Measurements from ENCODE around the gene CADM3. TPM values are rescaled to one million over a fixed set of nuclear protein-coding genes. Genes with fewer than 3 reads are reported as not detected.

The CADM3 gene
- total RNA-seq, 1 experiment from 2014 or later, result 0.28 TPM

DNA sequence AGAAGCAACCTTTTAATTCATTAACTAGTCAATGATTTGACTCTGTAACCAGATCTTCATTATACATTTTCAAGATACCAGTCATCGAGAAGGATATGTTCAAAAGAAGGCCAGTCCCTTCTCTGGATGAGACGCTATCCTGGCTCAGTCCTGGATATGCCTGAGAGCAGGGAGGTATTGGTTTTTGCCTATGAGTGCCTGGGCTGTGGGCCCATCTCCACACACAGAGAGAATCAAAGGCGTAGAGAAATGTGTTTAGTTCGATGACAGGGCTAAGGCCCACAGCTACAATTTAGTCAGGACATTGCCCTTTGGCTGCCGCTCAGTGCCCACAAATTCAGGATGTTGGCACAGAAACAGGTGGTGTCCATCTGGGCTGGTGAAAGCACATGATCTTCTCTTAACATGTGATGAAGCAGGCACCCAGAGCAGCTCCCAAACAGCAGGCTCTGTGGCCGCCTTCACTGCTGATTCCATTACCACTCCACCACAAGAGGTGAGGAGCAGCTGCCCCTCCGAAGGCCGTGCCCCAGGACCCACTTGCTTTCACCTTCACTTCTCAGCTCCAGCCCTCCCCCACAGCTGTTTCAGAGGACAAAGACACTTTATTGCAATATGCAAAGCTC, 58.0 kb downstream of the CADM3 start:
- Histone ChIP-seq H3K4me3 (ENCODE audit: low read depth in 2 of 2, low read length in 2 of 2) (no peak overlapping the region), H3K4me1 (ENCODE audit: control insufficient read depth, insufficient read depth, low read length) (no peaks in the 10 kb centered on the region), H3K9me3 (ENCODE audit: control insufficient read depth, insufficient read depth, low read depth, low read length) (no peaks in the 10 kb centered on the region), H3K36me3 (ENCODE audit: control insufficient read depth, insufficient read depth, low read length) (no peaks in the 10 kb centered on the region), H3K27me3 (ENCODE audit: control insufficient read depth, insufficient read depth, low read length) (no peaks in the 10 kb centered on the region), H3K27ac (ENCODE audit: low read length) (no peak overlapping the region)
- DNase-seq (ENCODE audit: low read depth, low spot score), result no peak
- intact Hi-C loops (cut with micrococcal nuclease; ENCODE audit: unreplicated experiment) (no loop called here), in situ Hi-C loops (cut with HindIII; ENCODE audit: low pct_unique_long_range_greater_than_20kb, low sequenced_read_pairs) (no loop called here)
- ATAC-seq, result peak; percentile 72
- BruUV-seq (replicated peaks), result no TSS peak
- CTCF ChIA-PET, result no interaction called here
- no peak for TF ChIP-seq POLR2AphosphoS5 (IDR thresholded peaks at IDR 0.05; ENCODE audit: low read depth, low read length)
- 0 out of 2 replicates have a peak, but pooled peaks have one; percentile 15 for TF ChIP-seq TCF7L2 (IDR thresholded peaks at IDR 0.05; ENCODE audit: low read depth, low read length)
- POLR2A ChIA-PET, result no interaction called here

DNA sequence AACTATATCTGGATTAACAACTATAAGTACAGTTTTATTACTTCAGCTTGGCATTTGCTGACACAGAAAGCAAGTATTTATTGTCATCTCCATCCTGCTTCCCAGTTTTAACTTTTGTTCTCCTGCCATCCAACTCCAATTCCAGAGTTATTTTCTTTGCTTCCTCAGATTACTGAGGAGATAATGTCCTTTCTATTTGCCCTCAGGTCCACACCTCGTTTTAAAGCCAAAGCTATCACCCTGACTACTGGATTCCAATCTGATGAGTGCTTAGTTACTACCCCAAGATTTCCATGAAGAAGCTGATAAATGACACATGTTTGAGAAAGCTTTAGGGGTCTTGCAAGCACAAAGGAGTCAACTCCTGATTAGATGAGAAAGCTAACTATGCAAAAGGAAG, 58.5 kb downstream of the CADM3 start:
- DNase-seq (ENCODE audit: low read depth, low spot score) (no peak), ATAC-seq (peak; percentile 75)
- TF ChIP-seq REST (IDR thresholded peaks at IDR 0.05; ENCODE audit: insufficient read depth in 1 of 2, low read depth in 2 of 2, low read length in 1 of 2) (no peak), TCF7L2 (IDR thresholded peaks at IDR 0.05; ENCODE audit: low read depth, low read length) (peak; percentile 71)
- no TSS peak for BruUV-seq (replicated peaks)
- ChIA-PET CTCF (no interaction called here), POLR2A (no interaction called here)
- Histone ChIP-seq H3K9me3 (ENCODE audit: control insufficient read depth, insufficient read depth, low read depth, low read length) (no peaks in the 10 kb centered on the region), H3K36me3 (ENCODE audit: control insufficient read depth, insufficient read depth, low read length) (no peaks in the 10 kb centered on the region), H3K4me3 (ENCODE audit: low read depth in 2 of 2, low read length in 2 of 2) (no peak overlapping the region), H3K4me1 (ENCODE audit: control insufficient read depth, insufficient read depth, low read length) (no peaks in the 10 kb centered on the region), H3K27ac (ENCODE audit: low read length) (0 out of 2 replicates have a peak overlapping the region, but pooled peaks have one; percentile 70), H3K27me3 (ENCODE audit: control insufficient read depth, insufficient read depth, low read length) (no peaks in the 10 kb centered on the region)
- in situ Hi-C loops (cut with HindIII; ENCODE audit: low pct_unique_long_range_greater_than_20kb, low sequenced_read_pairs), result no loop called here
- intact Hi-C loops (cut with micrococcal nuclease; ENCODE audit: unreplicated experiment), result no loop called here

- H3K36me3 ChIP-seq (ENCODE audit: control insufficient read depth, insufficient read depth, low read length), result no peaks in the 10 kb centered on the region
- intact Hi-C loops (cut with micrococcal nuclease; ENCODE audit: unreplicated experiment) (no loop called here), in situ Hi-C loops (cut with HindIII; ENCODE audit: low pct_unique_long_range_greater_than_20kb, low sequenced_read_pairs) (no loop called here)
- ChIA-PET CTCF (no interaction called here), POLR2A (no interaction called here)
- no peak overlapping the region for H3K4me3 ChIP-seq (ENCODE audit: low read depth in 2 of 2, low read length in 2 of 2)
- no peak for DNase-seq (ENCODE audit: low read depth, low spot score)
- TF ChIP-seq TCF7L2 (IDR thresholded peaks at IDR 0.05; ENCODE audit: low read depth, low read length) (no peak), POLR2AphosphoS5 (IDR thresholded peaks at IDR 0.05; ENCODE audit: low read depth, low read length) (no peak), SIN3A (IDR thresholded peaks at IDR 0.05; ENCODE audit: borderline replicate concordance, insufficient read depth, low read depth, low read length) (no peak), REST (IDR thresholded peaks at IDR 0.05; ENCODE audit: insufficient read depth in 1 of 2, low read depth in 2 of 2, low read length in 1 of 2) (no peak)
- TF ChIP-seq, protein P1, sequence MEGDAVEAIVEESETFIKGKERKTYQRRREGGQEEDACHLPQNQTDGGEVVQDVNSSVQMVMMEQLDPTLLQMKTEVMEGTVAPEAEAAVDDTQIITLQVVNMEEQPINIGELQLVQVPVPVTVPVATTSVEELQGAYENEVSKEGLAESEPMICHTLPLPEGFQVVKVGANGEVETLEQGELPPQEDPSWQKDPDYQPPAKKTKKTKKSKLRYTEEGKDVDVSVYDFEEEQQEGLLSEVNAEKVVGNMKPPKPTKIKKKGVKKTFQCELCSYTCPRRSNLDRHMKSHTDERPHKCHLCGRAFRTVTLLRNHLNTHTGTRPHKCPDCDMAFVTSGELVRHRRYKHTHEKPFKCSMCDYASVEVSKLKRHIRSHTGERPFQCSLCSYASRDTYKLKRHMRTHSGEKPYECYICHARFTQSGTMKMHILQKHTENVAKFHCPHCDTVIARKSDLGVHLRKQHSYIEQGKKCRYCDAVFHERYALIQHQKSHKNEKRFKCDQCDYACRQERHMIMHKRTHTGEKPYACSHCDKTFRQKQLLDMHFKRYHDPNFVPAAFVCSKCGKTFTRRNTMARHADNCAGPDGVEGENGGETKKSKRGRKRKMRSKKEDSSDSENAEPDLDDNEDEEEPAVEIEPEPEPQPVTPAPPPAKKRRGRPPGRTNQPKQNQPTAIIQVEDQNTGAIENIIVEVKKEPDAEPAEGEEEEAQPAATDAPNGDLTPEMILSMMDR (IDR thresholded peaks at IDR 0.05), result no peak
- no peaks in the 10 kb centered on the region for H3K9me3 ChIP-seq (ENCODE audit: control insufficient read depth, insufficient read depth, low read depth, low read length)
- ATAC-seq, result no peak
- H3K4me1 ChIP-seq (ENCODE audit: control insufficient read depth, insufficient read depth, low read length), result no peaks in the 10 kb centered on the region
- BruUV-seq (replicated peaks), result no TSS peak
- no peaks in the 10 kb centered on the region for H3K27me3 ChIP-seq (ENCODE audit: control insufficient read depth, insufficient read depth, low read length)
- H3K27ac ChIP-seq (ENCODE audit: low read length), result no peak overlapping the region
Measured at GRCh38 chr1:159239551-159240220, 68.3 kb downstream of the CADM3 start.
